ENCODE results near the gene ZNF441.
"Not testable (repeated sequence)": the region's sequence is repeated elsewhere in the genome, so short reads cannot be mapped to it uniquely, and the experiment has no call there.

ZNF441 gene

GRCh38 chr19:11781295-11782057 is 14.7 kb downstream of the ZNF441 start:
- no peak for DNase-seq

- no peak for DNase-seq
Measured at GRCh38 chr19:11783767-11784166, 17.0 kb downstream of the ZNF441 start.

GRCh38 chr19:11784356-11784755 is 17.6 kb downstream of the ZNF441 start:
- DNase-seq, result no peak

GRCh38 chr19:11787536-11787935 is 20.7 kb downstream of the ZNF441 start:
- DNase-seq, result no peak

GRCh38 chr19:11792942-11793341 is 26.1 kb downstream of the ZNF441 start:
- no peak for DNase-seq

GRCh38 chr19:11797491-11797890 is 30.7 kb downstream of the ZNF441 start:
- peak; percentile 15 to 87 for DNase-seq

GRCh38 chr19:11798391-11799330 is 31.9 kb downstream of the ZNF441 start, which contains the start of gene ZNF491:
Gene ZNF491, plus strand, starts transcription at chr19:11798523. Its CDS starts 7,431 bp downstream, at chr19:11805954.
- DNase-seq, result peak; percentile 77 to 93

GRCh38 chr19:11806354-11807098 is 39.7 kb downstream of the ZNF441 start:
- DNase-seq, result no peak

- DNase-seq, result no peak
Measured at GRCh38 chr19:11807099-11807380, 40.2 kb downstream of the ZNF441 start.

- no peak for DNase-seq
Measured at GRCh38 chr19:11813703-11814028, 46.9 kb downstream of the ZNF441 start.

GRCh38 chr19:11814029-11814699 is 47.4 kb downstream of the ZNF441 start, which contains the start of gene ZNF440:
Gene ZNF440, plus strand, starts transcription at chr19:11814273. Its CDS starts 175 bp downstream, at chr19:11814448.
- peak; percentile 63 to 90 for DNase-seq

GRCh38 chr19:11814700-11815035 is 47.9 kb downstream of the ZNF441 start:
- DNase-seq, result peak in 1 of 2 experiments; percentile 4

GRCh38 chr19:11821474-11822109 is 54.8 kb downstream of the ZNF441 start:
- no peak for DNase-seq

- not testable (repeated sequence) for DNase-seq
Measured at GRCh38 chr19:11828957-11829876, 62.4 kb downstream of the ZNF441 start.

GRCh38 chr19:11832253-11832912 is 65.6 kb downstream of the ZNF441 start:
- no peak for DNase-seq

GRCh38 chr19:11833541-11833940 is 66.7 kb downstream of the ZNF441 start:
- no peak for DNase-seq
